IPS-11a (cell line): ENCODE data around the gene DDX43.
A peak's percentile ranks its signal among the peaks of the same experiment; 100 is the strongest.
"Not testable (repeated sequence)": the region's sequence is repeated elsewhere in the genome, so short reads cannot be mapped to it uniquely, and the experiment has no call there.

Source experiments
- H3K4me3 ChIP-seq: one replicate; pipeline ENCODE4 v1.5.1; 2013; ENCODE audit warnings: low read depth, low read length, control low read depth

Gene DDX43

GRCh38 chr6:73388800-73389512, 5.7 kb upstream of the DDX43 start:
- peak overlapping the region; percentile 34 for H3K4me3 ChIP-seq

DNA sequence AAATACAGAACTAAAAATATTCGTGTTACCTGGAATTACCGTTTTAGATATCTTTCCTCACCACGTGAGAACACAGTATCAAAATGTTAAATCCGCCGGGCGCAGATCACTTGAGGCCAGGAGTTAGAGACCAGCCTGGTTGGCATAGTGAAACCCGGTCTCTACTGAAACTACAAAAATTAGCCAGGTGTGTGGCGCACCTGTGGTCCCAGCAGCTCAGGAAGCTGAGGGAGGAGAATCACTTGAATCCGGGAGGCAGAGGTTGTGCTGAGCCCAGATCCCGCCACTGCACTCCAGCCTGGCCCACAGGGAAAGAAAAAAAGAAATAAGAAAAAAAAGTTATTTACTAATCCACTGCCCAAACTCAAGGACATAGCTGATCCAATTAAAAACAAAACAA, 4.8 kb upstream of the DDX43 start:
- no peak overlapping the region for H3K4me3 ChIP-seq

- H3K4me3 ChIP-seq, result no peak overlapping the region
Observed at GRCh38 chr6:73391675-73392074, 3.0 kb upstream of the DDX43 start.

GRCh38 chr6:73392188-73392587, 2.4 kb upstream of the DDX43 start:
- H3K4me3 ChIP-seq, result not testable (repeated sequence)

DNA sequence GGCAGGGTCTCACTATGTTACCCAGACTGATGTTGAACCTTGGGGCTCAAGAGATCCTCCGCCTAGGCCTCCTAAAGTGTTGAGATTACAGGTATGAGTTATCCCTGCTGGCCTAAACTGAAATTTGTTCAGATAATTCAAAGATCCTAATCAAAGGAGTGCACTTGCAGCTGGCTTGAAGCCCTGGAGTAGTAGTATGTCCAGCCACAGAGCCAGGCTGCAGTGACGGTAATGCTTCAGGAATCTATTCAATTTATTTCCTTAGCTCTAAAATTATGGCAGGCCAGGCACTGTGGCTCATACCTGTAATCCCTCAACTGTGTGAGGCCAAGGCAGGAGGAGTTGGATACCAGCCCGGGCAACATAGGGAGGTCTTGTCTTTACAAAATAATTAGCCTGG, 1.4 kb upstream of the DDX43 start:
- H3K4me3 ChIP-seq, result no peak overlapping the region

- H3K4me3 ChIP-seq, result no peak overlapping the region
Observed at GRCh38 chr6:73395875-73396274, 1.2 kb downstream of the DDX43 start.

GRCh38 chr6:73400656-73401055, 6.0 kb downstream of the DDX43 start:
- no peak overlapping the region for H3K4me3 ChIP-seq

DNA sequence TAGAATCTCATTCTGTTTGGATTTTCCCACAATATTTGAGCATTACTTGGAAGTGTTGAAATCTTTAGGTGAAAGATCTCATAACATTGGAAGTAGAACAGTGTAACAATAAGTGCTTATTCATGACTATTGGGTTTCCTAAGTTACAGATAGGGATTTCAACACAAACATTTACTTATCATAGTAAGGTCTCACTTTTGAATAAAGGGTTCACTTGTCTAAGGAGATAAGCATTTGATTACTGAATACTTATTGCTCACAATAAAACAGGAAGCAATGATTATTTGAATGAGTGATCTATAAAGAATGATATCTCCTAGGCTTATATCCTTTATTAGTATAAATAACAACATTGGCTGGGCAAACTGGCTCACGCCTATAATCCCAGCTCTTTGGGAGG, 14.8 kb downstream of the DDX43 start:
- no peak overlapping the region for H3K4me3 ChIP-seq

DNA sequence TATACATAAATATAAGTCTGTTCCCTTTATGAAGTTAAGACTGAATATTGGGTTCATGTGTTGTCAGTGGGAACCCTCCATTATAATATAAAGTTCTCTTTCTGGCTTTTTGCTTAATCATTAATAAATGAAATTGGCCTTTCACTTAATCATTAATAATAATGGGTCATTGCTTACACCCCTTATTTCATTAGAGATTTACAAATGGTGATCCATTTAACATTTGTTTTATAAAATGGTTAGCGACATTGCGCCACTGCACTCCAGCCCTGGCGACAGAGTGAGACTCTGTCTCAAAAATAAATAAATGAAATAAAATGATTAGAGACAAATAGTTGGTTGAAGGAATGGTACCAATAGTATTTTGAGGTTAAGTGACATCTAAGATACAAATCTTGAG, 18.5 kb downstream of the DDX43 start:
- no peak overlapping the region for H3K4me3 ChIP-seq

DNA sequence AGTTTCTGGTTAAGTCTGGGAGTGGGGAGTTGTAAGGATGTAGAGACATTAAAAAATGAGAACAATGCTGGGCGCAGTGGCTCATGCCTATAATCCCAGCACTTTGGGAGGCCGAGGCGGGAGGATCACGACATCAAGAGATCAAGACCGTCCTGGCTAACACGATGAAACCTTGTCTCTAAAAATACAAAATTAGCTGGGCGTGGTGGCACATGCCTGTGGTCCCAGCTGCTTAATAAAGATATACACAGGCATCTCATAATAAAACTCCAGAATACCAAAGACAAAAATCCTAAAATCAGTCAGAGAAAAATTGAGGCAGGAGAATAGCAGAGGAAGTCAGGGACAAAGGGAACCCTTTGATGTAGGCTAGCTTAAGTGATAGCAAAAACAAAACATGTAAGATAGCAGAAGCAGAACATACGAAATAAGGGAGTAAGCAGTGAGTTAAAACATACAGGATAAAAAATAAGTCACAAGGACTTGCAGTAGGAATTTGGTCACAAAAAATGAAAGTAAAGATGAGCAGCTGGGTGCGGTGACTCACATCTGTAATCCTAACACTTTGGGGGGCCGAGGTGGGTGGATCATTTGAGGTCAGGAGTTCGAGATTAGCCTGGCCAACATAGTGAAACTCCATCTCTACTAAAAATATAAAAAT, 23.6 kb downstream of the DDX43 start:
- H3K4me3 ChIP-seq, result no peak overlapping the region

DNA sequence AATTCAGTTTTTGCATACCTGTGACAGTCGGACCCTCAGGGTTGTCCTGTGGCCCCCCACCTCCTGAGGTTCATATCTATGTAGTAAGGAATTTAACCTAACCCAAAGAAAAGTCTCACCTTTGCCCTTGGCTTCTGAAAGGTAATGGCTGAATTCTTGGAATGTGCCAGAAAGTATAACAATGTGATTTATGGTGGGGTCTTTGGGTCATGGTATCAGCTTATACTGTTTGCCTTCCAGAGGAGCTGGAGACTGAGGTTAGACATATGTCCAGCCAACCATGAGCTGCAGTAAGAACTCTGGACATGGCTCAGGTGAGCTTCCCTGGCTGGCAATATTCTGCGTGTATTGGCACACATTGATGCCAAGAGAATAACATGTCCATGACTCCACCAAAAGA, 26.9 kb downstream of the DDX43 start:
- H3K4me3 ChIP-seq, result no peak overlapping the region

- H3K4me3 ChIP-seq, result no peak overlapping the region
Observed at GRCh38 chr6:73435236-73435635, 40.6 kb downstream of the DDX43 start.

- H3K4me3 ChIP-seq, result no peak overlapping the region
Observed at GRCh38 chr6:73443555-73443954, 48.9 kb downstream of the DDX43 start.

GRCh38 chr6:73451223-73452106, 56.8 kb downstream of the DDX43 start:
- peak overlapping the region; percentile 41 for H3K4me3 ChIP-seq

GRCh38 chr6:73452107-73452461, 57.5 kb downstream of the DDX43 start, which contains the start of gene CGAS:
Gene CGAS (minus strand): TSS chr6:73452297. CDS start chr6:73452181, 116 bp downstream.
- H3K4me3 ChIP-seq, result peak within 1 kb of the TSS; percentile 41

GRCh38 chr6:73455865-73456629, 61.4 kb downstream of the DDX43 start:
- no peak overlapping the region for H3K4me3 ChIP-seq

DNA sequence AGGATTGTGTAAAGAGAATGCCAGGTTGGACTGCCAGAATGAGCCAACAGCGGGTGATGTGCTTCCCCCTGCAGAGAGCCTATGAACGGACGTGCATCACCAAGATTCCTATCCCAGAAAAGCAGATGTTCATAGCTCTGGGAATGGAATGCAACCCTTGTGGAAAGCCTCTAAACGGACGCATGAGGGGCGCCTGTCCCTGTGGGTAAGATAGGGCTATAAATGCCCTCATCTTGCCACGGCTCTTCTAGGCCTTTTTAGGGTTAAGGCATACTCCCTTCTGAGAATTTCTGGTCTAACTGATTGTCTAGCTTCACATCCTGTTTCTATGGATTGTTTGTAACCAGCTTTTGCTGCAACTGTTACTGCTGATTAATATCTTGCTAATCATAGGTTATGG, 64.8 kb downstream of the DDX43 start:
- not testable (repeated sequence) for H3K4me3 ChIP-seq

DNA sequence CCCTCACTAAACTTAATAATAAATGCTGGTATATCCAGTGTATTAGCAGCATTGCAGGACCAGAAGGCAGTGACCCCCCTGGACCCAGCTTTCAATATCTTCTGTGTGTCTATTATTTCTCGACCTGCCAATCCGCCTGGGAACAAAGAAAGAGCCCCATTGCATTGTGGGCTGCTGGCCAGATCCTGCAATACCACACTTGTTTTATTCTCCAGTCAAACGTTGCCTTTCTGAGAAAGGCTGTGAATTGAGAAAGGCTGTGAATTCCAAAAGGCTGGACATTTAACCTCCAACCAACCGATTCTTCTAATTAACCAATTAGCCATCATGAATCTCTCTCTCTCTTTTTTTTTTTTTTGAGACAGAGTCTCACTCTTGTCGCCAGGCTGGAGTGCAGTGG, 65.4 kb downstream of the DDX43 start:
- H3K4me3 ChIP-seq, result no peak overlapping the region

DNA sequence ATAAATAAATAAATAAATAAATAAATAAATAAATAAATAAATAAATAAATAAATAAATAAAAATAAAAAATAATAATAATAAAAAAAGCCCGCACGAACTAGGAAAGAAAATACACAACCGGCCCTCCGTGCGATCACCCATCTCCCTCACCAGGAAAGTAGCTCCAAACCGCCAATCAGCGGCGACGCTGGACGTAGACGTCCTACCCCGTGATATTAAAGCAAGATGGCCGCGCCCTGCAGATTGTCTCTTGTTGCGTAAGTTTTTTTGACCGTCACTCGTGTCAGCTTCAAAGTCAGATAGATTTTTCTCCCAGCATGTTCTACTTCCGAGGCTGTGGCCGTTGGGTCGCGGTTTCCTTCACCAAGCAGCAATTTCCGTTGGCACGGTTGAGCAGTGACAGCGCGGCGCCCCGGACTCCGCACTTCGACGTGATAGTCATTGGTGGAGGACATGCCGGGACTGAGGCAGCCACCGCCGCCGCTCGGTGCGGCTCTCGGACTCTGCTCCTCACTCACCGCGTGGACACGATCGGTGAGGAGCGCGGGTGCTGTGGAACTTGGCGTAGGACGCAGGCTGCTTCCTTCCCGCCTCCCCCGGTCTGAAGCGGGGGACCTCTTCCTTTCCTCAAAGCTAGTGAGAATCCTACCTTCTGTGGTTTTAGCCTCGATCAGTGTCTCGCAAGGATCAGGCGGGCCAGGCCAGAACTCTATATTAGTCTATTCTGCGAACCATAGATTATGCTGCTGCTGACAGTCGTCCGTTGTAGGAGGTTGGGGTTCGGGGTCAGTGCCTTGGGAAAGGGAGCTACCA, 67.1 kb downstream of the DDX43 start, which contains the start of gene MTO1:
Gene MTO1, plus strand, starts transcription at position 201 of the 814 bp plus-strand sequence. Its CDS starts 118 bp downstream, at position 319.
- peak within 1 kb of the TSS; percentile 96 for H3K4me3 ChIP-seq
